Epithelial cell of proximal tubule (primary cell): ENCODE data around the gene RASD2. TPM values are rescaled to one million over a fixed set of nuclear protein-coding genes. Genes with fewer than 3 reads are reported as not detected.

Experiments used
- DNase-seq: peaks from one replicate; pipeline ENCODE4 v3.0.0-alpha.2; 2011; ENCODE audit warnings: low read depth
- H3K4me3 ChIP-seq: 2 replicates; pipeline ENCODE4 v1.5.1; 2011; ENCODE audit warnings: low read depth, mild to moderate bottlenecking, low read length
- CTCF ChIP-seq: conservative IDR thresholded peaks from 2 replicates; pipeline ENCODE4 v1.5.1; 2012; ENCODE audit warnings: low read depth, mild to moderate bottlenecking, low read length
- total RNA-seq: library from RNA; depleted of rRNA; stranded (reverse); fragments of >200 nt; gene quantifications from 2 replicates; pipeline ENCODE4 v1.2.3, GENCODE V29; 2015

The RASD2 gene
- total RNA-seq, 1 donor from 2014 or later = 0.12 TPM

- TF ChIP-seq CTCF = no peak
- H3K4me3 ChIP-seq = no peak overlapping the region
- no peak for DNase-seq
Measured at GRCh38 chr22:35547987-35548721, 7.5 kb downstream of the RASD2 start.

- no peak overlapping the region for H3K4me3 ChIP-seq
- no peak for TF ChIP-seq CTCF
- no peak for DNase-seq
Measured at GRCh38 chr22:35548722-35549112, 8.1 kb downstream of the RASD2 start.

- DNase-seq = no peak
- H3K4me3 ChIP-seq = no peak overlapping the region
- no peak for TF ChIP-seq CTCF
Measured at GRCh38 chr22:35549328-35549727, 8.7 kb downstream of the RASD2 start.

- H3K4me3 ChIP-seq = no peak overlapping the region
- DNase-seq = no peak
- TF ChIP-seq CTCF = no peak
Measured at GRCh38 chr22:35551549-35552177, 11.0 kb downstream of the RASD2 start.

- no peak for DNase-seq
- no peak overlapping the region for H3K4me3 ChIP-seq
- no peak for TF ChIP-seq CTCF
Measured at GRCh38 chr22:35552196-35552842, 11.7 kb downstream of the RASD2 start.

GRCh38 chr22:35552846-35553245 lies 12.2 kb downstream of the RASD2 start:
- DNase-seq = no peak

More at GRCh38 chr22:35552846-35553245, 12.2 kb downstream of the RASD2 start:
- TF ChIP-seq CTCF = no peak
- no peak overlapping the region for H3K4me3 ChIP-seq
